Lower leg skin (tissue), 3 donors: ENCODE measurements around the gene EXD1.

ENCODE experiments used
- POLR2A ChIP-seq, 2 donors: fragments of 450-650 bp; IDR thresholded peaks; one replicate each; pipeline ENCODE4 v1.6.1; 2016 to 2017; ENCODE audit warnings: antibody characterized with exemption in 2 of 2, mild to moderate bottlenecking in 1 of 2, moderate library complexity in 1 of 2
- TF ChIP-seq, protein P1 (sequence below), 3 donors: fragments of 450-650 bp; IDR thresholded peaks; one replicate each; pipeline ENCODE4 v1.5.1; 2016; ENCODE audit warnings: antibody characterized with exemption in 3 of 3, mild to moderate bottlenecking in 3 of 3, moderate library complexity in 2 of 3

DNA sequence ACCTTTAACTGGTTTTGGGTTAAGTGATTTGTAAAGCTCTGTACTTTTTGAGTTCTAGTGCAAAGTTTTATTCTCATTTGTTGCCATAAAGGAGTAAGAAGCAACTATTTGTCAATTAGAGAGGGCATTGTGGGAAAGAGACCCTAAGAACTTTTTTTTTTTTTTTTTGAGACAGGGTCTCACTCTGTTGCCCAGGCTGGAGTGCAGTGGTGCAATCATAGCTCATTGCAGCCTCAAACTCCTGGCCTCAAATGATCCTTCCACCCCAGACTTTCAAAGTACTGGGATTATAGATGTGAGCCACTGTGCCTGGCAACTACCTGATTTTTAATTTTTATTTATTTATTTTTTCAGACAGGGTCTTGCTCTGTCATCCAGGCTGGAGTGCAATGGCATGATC, 5.4 kb upstream of the EXD1 start:
- TF ChIP-seq POLR2A (IDR thresholded peaks at IDR 0.05) = no peak
- TF ChIP-seq, protein P1, sequence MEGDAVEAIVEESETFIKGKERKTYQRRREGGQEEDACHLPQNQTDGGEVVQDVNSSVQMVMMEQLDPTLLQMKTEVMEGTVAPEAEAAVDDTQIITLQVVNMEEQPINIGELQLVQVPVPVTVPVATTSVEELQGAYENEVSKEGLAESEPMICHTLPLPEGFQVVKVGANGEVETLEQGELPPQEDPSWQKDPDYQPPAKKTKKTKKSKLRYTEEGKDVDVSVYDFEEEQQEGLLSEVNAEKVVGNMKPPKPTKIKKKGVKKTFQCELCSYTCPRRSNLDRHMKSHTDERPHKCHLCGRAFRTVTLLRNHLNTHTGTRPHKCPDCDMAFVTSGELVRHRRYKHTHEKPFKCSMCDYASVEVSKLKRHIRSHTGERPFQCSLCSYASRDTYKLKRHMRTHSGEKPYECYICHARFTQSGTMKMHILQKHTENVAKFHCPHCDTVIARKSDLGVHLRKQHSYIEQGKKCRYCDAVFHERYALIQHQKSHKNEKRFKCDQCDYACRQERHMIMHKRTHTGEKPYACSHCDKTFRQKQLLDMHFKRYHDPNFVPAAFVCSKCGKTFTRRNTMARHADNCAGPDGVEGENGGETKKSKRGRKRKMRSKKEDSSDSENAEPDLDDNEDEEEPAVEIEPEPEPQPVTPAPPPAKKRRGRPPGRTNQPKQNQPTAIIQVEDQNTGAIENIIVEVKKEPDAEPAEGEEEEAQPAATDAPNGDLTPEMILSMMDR (IDR thresholded peaks at IDR 0.05) = no peak
